GM19467 (cell line): Measurements from ENCODE around the gene SF3B6.

ENCODE experiments used
- ATAC-seq: cut with Tn5 transposase; IDR thresholded peaks from one replicate; pipeline ENCODE4 v1.9.1; 2021; ENCODE audit warnings: mild to moderate bottlenecking, moderate library complexity; ENCODE audit not compliant: unreplicated experiment

Gene SF3B6

DNA sequence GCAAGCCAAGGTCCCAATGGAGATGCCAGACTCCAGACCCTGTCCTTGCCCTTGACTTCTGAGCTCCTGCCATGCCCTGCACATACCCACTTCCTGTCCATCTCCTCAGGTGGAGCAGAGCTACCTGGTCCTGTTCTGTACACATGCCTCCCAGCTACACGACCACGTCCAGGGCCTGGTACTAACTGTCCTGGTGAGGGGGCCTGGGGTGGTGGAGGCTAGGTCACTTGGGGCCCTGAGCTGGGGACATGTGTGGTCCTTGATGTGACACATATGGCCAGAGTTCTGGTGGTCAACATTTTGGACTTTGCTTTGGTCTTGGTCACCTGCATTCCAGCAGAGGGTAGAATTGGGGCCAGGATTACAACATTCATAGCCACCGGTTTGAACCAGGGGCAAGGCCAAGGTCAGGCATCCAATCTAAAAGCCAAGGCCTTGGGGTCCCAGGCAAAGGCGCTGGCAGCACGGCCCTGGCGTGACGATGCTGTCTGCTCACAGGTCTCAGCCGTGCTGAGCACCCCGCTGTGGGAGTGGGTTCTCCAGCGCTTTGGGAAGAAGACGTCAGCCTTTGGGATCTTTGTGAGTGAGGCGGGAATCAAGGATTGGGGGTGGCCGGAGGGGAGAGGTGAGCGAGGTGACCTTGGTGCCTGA, 53.7 kb downstream of the SF3B6 start:
- ATAC-seq: no peak

DNA sequence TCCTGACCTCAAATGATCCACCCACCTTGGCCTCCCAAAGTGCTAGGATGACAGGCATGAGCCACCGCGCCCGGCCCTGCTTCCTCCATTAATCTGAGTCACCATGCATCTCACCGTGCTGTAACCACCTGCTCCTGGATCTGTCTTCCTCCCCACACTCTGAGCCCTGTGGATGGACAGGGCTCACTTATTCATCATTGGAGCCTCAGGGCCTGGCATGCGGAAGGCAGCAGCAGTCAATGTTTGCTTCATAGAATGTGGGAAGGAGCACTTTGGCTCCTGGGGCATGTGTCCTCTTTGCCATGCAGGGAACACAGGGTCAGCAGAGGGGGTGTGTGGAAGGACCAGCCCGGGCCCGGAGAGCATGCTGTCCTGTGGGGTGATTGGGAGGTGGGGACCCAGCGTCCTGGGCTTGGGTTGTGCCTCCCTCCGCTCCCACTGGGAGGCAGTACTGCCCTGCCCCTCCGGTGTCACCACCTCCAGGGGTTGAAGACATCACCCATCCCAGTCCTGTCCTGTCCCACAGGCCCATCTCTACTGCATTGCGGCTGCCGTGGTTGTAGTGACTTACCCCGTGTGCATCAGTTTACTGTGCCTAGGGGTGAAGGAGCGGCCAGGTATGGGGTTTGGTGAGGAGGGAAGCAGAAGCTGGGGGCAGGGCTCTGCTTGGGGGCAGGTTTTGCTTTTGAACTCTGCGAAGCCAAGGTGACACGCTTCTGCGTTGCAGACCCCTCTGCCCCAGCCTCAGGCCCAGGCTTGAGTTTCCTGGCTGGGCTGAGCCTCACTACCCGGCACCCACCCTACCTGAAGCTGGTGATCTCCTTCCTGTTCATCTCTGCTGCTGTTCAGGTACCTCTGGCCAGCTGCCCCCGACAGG, 54.8 kb downstream of the SF3B6 start:
- ATAC-seq: no peak

DNA sequence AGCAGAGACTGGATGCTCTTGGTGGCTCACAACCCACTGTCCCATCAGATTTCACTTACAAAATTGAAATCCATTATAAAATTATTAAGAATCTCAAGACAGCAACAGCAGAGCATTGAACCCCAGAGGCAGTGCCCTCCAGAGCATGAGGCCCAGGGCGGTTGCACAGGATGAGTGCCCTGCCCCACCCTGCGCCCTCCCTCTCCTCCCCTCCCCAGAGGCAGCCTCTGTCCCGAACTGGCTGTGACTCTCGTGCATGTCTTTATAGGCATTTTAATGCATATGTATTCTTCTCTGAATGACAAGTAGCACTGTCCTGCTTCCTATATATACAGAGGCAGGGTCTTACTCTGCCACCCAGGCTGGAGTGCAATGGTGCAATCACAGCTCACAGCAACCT, 55.9 kb downstream of the SF3B6 start:
- ATAC-seq: no peak

DNA sequence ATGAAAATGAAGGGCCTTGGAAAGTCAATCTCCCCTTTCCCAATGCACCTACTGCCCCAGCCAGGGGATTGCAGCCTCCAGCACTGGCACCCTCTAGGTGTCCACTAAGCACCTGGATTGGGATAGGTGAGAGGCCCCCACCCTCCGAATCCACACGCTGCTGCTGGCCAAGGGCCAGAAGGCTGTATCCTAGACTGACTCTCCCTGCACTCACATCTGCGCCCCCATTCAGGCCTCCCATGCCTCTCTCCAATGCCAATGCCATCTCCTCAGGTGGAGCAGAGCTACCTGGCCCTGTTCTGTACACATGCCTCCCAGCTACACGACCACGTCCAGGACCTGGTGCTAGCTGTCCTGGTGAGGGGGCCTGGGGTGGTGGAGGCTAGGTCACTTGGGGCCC, 56.4 kb downstream of the SF3B6 start:
- ATAC-seq: no peak

- no peak for ATAC-seq
Measured at GRCh38 chr2:24018241-24018640, 57.9 kb downstream of the SF3B6 start.

GRCh38 chr2:24017711-24018110, 58.4 kb downstream of the SF3B6 start:
- no peak for ATAC-seq
